H9 (cell line): ENCODE measurements around the gene DUSP16. TPM values are rescaled to one million over a fixed set of nuclear protein-coding genes. Genes with fewer than 3 reads are reported as not detected.

Source experiments
- DNase-seq: peaks from one replicate; pipeline ENCODE4 v3.0.0-alpha.2; 2017
- H2AFZ ChIP-seq: one replicate; pipeline ENCODE4 v1.6.1; 2013; ENCODE audit warnings: mild to moderate bottlenecking, low read length, control low read depth, moderate library complexity
- H2AK5ac ChIP-seq: 2 replicates; pipeline ENCODE4 v1.6.1; 2013; ENCODE audit warnings: low read length, control low read depth, mixed read lengths; ENCODE audit not compliant: insufficient read length
- H2BK120ac ChIP-seq: one replicate; pipeline ENCODE4 v1.6.1; 2013; ENCODE audit warnings: low read depth, mild to moderate bottlenecking, low read length, control low read depth, inconsistent platforms; ENCODE audit not compliant: poor library complexity, severe bottlenecking
- H2BK12ac ChIP-seq: 2 replicates; pipeline ENCODE4 v1.6.1; 2013; ENCODE audit warnings: low read length, control low read depth, mixed read lengths, low read depth; ENCODE audit not compliant: insufficient read length
- H2BK15ac ChIP-seq: 2 replicates; pipeline ENCODE4 v1.6.1; 2013; ENCODE audit warnings: low read depth, low read length, control low read depth
- H2BK20ac ChIP-seq: one replicate; pipeline ENCODE4 v1.6.1; 2013; ENCODE audit warnings: low read depth, mild to moderate bottlenecking, low read length, control low read depth, inconsistent platforms; ENCODE audit not compliant: poor library complexity, severe bottlenecking
- H2BK5ac ChIP-seq: 2 replicates; pipeline ENCODE4 v1.6.1; 2013; ENCODE audit warnings: low read length, control low read depth, mixed read lengths; ENCODE audit not compliant: insufficient read length
- H3K14ac ChIP-seq: 2 replicates; pipeline ENCODE4 v1.6.1; 2013; ENCODE audit warnings: low read length, control low read depth; ENCODE audit not compliant: insufficient read depth
- H3K18ac ChIP-seq: 2 replicates; pipeline ENCODE4 v1.6.1; 2013; ENCODE audit warnings: low read depth, mild to moderate bottlenecking, mixed read lengths, low read length, control low read depth; ENCODE audit not compliant: insufficient read length
- H3K23ac ChIP-seq: 2 replicates; pipeline ENCODE4 v1.6.1; 2013; ENCODE audit warnings: low read length, control low read depth, mixed read lengths, low read depth; ENCODE audit not compliant: insufficient read length
- H3K23me2 ChIP-seq: 2 replicates; pipeline ENCODE4 v1.6.1; 2013; ENCODE audit warnings: low read depth, mild to moderate bottlenecking, mixed read lengths, low read length, control low read depth; ENCODE audit not compliant: insufficient read length, poor library complexity, severe bottlenecking
- H3K27ac ChIP-seq: 2 replicates; pipeline ENCODE4 v1.5.1; 2013; ENCODE audit warnings: low read length, control low read depth, mixed read lengths, low read depth; ENCODE audit not compliant: insufficient read length
- H3K27me3 ChIP-seq: 2 replicates; pipeline ENCODE4 v1.6.1; 2013; ENCODE audit warnings: low read length, control low read depth, inconsistent platforms; ENCODE audit not compliant: insufficient read depth
- H3K4ac ChIP-seq: 2 replicates; pipeline ENCODE4 v1.6.1; 2013; ENCODE audit warnings: low read depth, mild to moderate bottlenecking, control low read depth, inconsistent platforms, low read length, moderate library complexity
- H3K4me1 ChIP-seq: 2 replicates; pipeline ENCODE4 v1.6.1; 2013; ENCODE audit warnings: low read length, control low read depth, inconsistent platforms; ENCODE audit not compliant: insufficient read depth
- H3K4me2 ChIP-seq: 2 replicates; pipeline ENCODE4 v1.6.1; 2013; ENCODE audit warnings: low read length, control low read depth, mixed read lengths; ENCODE audit not compliant: insufficient read length, insufficient read depth
- H3K56ac ChIP-seq: 2 replicates; pipeline ENCODE4 v1.6.1; 2013; ENCODE audit warnings: low read depth, mild to moderate bottlenecking, mixed read lengths, low read length, control low read depth; ENCODE audit not compliant: insufficient read length
- H3K79me1 ChIP-seq: 2 replicates; pipeline ENCODE4 v1.6.1; 2013; ENCODE audit warnings: low read depth, mild to moderate bottlenecking, moderate library complexity, low read length, control low read depth, inconsistent platforms; ENCODE audit not compliant: insufficient read depth, poor library complexity, severe bottlenecking
- H3K79me2 ChIP-seq: 2 replicates; pipeline ENCODE4 v1.6.1; 2013; ENCODE audit warnings: low read length, control low read depth, inconsistent platforms; ENCODE audit not compliant: insufficient read depth
- H3K9ac ChIP-seq: 2 replicates; pipeline ENCODE4 v1.6.1; 2013; ENCODE audit warnings: low read length, control low read depth, mixed read lengths; ENCODE audit not compliant: insufficient read length; ENCODE audit errors: extremely low read depth
- H3K9me3 ChIP-seq: one replicate; pipeline ENCODE4 v1.6.1; 2013; ENCODE audit warnings: low read depth, low read length, inconsistent platforms; ENCODE audit not compliant: control insufficient read depth
- H3T11ph ChIP-seq: one replicate; pipeline ENCODE4 v1.6.1; 2013; ENCODE audit warnings: mild to moderate bottlenecking, low read length, control low read depth, inconsistent platforms
- H4K20me1 ChIP-seq: one replicate; pipeline ENCODE4 v1.6.1; 2013; ENCODE audit not compliant: control insufficient read depth, insufficient read length, insufficient read depth
- H4K5ac ChIP-seq: 2 replicates; pipeline ENCODE4 v1.6.1; 2013; ENCODE audit warnings: low read depth, mild to moderate bottlenecking, mixed read lengths, low read length, control low read depth; ENCODE audit not compliant: insufficient read length
- H4K8ac ChIP-seq: replicated peaks from 2 replicates; pipeline ENCODE4 v1.6.1; 2013; ENCODE audit warnings: low read length, control low read depth, mixed read lengths, low read depth; ENCODE audit not compliant: insufficient read length
- H4K91ac ChIP-seq: 2 replicates; pipeline ENCODE4 v1.6.1; 2013; ENCODE audit warnings: low read depth, mild to moderate bottlenecking, moderate library complexity, mixed read lengths, low read length, control low read depth; ENCODE audit not compliant: insufficient read length
- H3K27ac Mint-ChIP-seq, 3 experiments: 2 replicates in 2 of 3; 3 replicates in 1 of 3; pipeline ENCODE4 v1.8.0; 2020 to 2021; ENCODE audit warnings: mixed read lengths in 3 of 3, mild to moderate bottlenecking in 1 of 3, moderate library complexity in 1 of 3
- H3K27me3 Mint-ChIP-seq: 2 replicates; pipeline ENCODE4 v1.8.0; 2021; ENCODE audit warnings: low read depth, mild to moderate bottlenecking, moderate library complexity, mixed read lengths
- H3K36me3 Mint-ChIP-seq, 3 experiments: 2 replicates in 2 of 3; 3 replicates in 1 of 3; pipeline ENCODE4 v1.8.0; 2020 to 2021; ENCODE audit warnings: low read depth in 3 of 3, mixed read lengths in 3 of 3; ENCODE audit not compliant: insufficient read depth in 1 of 3
- H3K4me1 Mint-ChIP-seq, 2 experiments: 2 replicates each; pipeline ENCODE4 v1.8.0; 2020; ENCODE audit warnings: mixed read lengths in 2 of 2
- H3K4me3 Mint-ChIP-seq, 2 experiments: 2 replicates in 1 of 2; 3 replicates in 1 of 2; pipeline ENCODE4 v1.8.0; 2020 to 2021; ENCODE audit warnings: mild to moderate bottlenecking in 2 of 2, mixed read lengths in 2 of 2, moderate library complexity in 1 of 2
- H3K9me3 Mint-ChIP-seq, 2 experiments: 2 replicates in 1 of 2; 3 replicates in 1 of 2; pipeline ENCODE4 v1.8.0; 2020; ENCODE audit warnings: mild to moderate bottlenecking in 2 of 2, mixed read lengths in 2 of 2, moderate library complexity in 1 of 2
- CTCF ChIP-seq: fragments of 200-600 bp; sonication (generic); conservative IDR thresholded peaks from 3 replicates; pipeline ENCODE4 v1.8.0; 2021; ENCODE audit warnings: antibody characterized with exemption, mild to moderate bottlenecking
- WGBS: extraction: QIAGEN DNeasy Blood & Tissue Kit; methylation state at CpG from one replicate; pipeline ENCODE4 v1.1.7; 2013; ENCODE audit warnings: missing lambda C conversion rate, low lambda C conversion rate, mixed read lengths; ENCODE audit not compliant: insufficient read length; ENCODE audit errors: extremely low coverage; 5-methylcytosine and 5-hydroxymethylcytosine counted together
- total RNA-seq: library from RNA; stranded (reverse); gene quantifications from 2 replicates; pipeline ENCODE4 v1.2.1, GENCODE V29; 2021

DUSP16 gene
- total RNA-seq, 1 experiment from 2014 or later = 64.0 TPM

DNA sequence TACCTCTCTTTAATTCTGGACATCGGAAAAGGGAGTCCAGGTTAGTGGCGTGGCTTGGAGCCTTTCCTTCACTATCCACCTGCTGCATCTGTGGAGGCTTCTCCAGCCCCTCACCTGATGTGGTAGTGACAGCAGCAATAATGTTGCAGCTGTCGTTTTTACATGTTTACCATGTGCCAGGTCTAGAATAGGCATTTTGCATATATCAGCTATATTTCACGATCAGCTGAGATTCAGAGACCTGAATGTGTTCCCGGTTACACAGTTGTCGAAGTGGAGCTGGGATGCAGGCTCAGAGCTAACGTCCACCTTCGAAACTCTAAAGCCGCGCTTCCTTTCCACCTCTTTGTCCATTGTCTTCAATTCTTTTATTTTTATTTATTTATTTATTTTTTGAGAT lies 114.8 kb downstream of the DUSP16 start:
- H2BK15ac ChIP-seq = no peak overlapping the region
- H3T11ph ChIP-seq = no peak overlapping the region
- H3K4me1 ChIP-seq = no peaks in the 10 kb centered on the region
- H4K8ac ChIP-seq = no peak overlapping the region
- H3K9me3 Mint-ChIP-seq = no peaks in the 10 kb centered on the region
- DNase-seq = no peak
- no peak overlapping the region for H3K18ac ChIP-seq
- H3K23me2 ChIP-seq = no peaks in the 10 kb centered on the region
- H3K27ac ChIP-seq = no peak overlapping the region
- no peaks in the 10 kb centered on the region for H3K36me3 Mint-ChIP-seq
- H2BK12ac ChIP-seq = no peak overlapping the region
- H3K4me3 Mint-ChIP-seq = no peak overlapping the region
- H4K5ac ChIP-seq = no peak overlapping the region
- H3K9ac ChIP-seq = no peak overlapping the region
- no peaks in the 10 kb centered on the region for H3K79me2 ChIP-seq
- no peak overlapping the region for H2BK5ac ChIP-seq
- no peaks in the 10 kb centered on the region for H3K27me3 Mint-ChIP-seq
- H3K4ac ChIP-seq = no peak overlapping the region
- no peaks in the 10 kb centered on the region for H3K27me3 ChIP-seq
- peaks cover 28 to 31% of the 10 kb centered on the region in 2 experiments for H3K4me1 Mint-ChIP-seq
- H3K9me3 ChIP-seq = no peaks in the 10 kb centered on the region
- WGBS = no CpG with 5 or more reads among the region's 10 CpGs
- no peak overlapping the region for H4K91ac ChIP-seq
- no peak overlapping the region for H2BK20ac ChIP-seq
- H3K56ac ChIP-seq = no peak overlapping the region
- H3K79me1 ChIP-seq = no peaks in the 10 kb centered on the region
- no peak overlapping the region for H2AFZ ChIP-seq
- no peak overlapping the region for H3K27ac Mint-ChIP-seq
- no peak overlapping the region for H3K4me2 ChIP-seq
- no peak overlapping the region for H3K14ac ChIP-seq
- TF ChIP-seq CTCF = no peak
- H4K20me1 ChIP-seq = no peaks in the 10 kb centered on the region
- H2AK5ac ChIP-seq = no peak overlapping the region
- no peak overlapping the region for H3K23ac ChIP-seq
- H2BK120ac ChIP-seq = no peak overlapping the region
